H1 (cell line): ENCODE results near the gene CDK19. TPM values are rescaled to one million over a fixed set of nuclear protein-coding genes. Genes with fewer than 3 reads are reported as not detected.

ENCODE experiments used
- CTCF ChIA-PET: fragments of 300-600 bp; sonication (Branson Sonifier 250); formaldehyde crosslinking; loops from one replicate; lab custom pipeline; 2021; ENCODE audit not compliant: partially characterized antibody; lab: Charles Lee
- POLR2A ChIA-PET: fragments of 300-600 bp; sonication (Branson Sonifier 250); formaldehyde crosslinking; loops from one replicate; lab custom pipeline; 2021; ENCODE audit warnings: inconsistent platforms; ENCODE audit not compliant: partially characterized antibody; lab: Charles Lee
- DNase-seq, 2 experiments: peaks; one replicate each; pipeline versions ENCODE4 v3.0.0 to v3.0.0-alpha.2; 2010 to 2022; ENCODE audit warnings: low spot score in 2 of 2, low read depth in 1 of 2, mixed read lengths in 1 of 2
- FAIRE-seq: peaks from 2 replicates; lab custom pipeline; 2011; peaks lifted over from hg19 to GRCh38; lab: Jason Lieb, UNC
- H2AFZ ChIP-seq: 2 replicates; pipeline ENCODE4 v1.8.1; 2012; ENCODE audit warnings: low read length, inconsistent platforms
- H2AK5ac ChIP-seq: 2 replicates; pipeline ENCODE4 v1.6.1; 2013; ENCODE audit warnings: low read depth, low read length
- H2BK120ac ChIP-seq: replicated peaks from 2 replicates; pipeline ENCODE3; 2013; ENCODE audit warnings: low read depth, low read length, inconsistent platforms
- H2BK12ac ChIP-seq: 2 replicates; pipeline ENCODE4 v1.6.1; 2013; ENCODE audit warnings: low read depth, low read length
- H2BK15ac ChIP-seq: 2 replicates; pipeline ENCODE4 v1.6.1; 2013; ENCODE audit warnings: low read length
- H2BK20ac ChIP-seq: 2 replicates; pipeline ENCODE4 v1.6.1; 2013; ENCODE audit warnings: low read length
- H2BK5ac ChIP-seq: 2 replicates; pipeline ENCODE4 v1.6.1; 2013; ENCODE audit warnings: low read depth, low read length
- H3K14ac ChIP-seq: 2 replicates; pipeline ENCODE4 v1.6.1; 2013; ENCODE audit warnings: inconsistent platforms; ENCODE audit not compliant: insufficient read length
- H3K18ac ChIP-seq: 2 replicates; pipeline ENCODE4 v1.6.1; 2013; ENCODE audit warnings: low read length; ENCODE audit errors: extremely low read depth
- H3K23ac ChIP-seq: 2 replicates; pipeline ENCODE4 v1.6.1; 2013; ENCODE audit warnings: inconsistent platforms; ENCODE audit not compliant: insufficient read length
- H3K23me2 ChIP-seq: 2 replicates; pipeline ENCODE4 v1.6.1; 2013; ENCODE audit warnings: low read depth, low read length
- H3K27ac ChIP-seq: 2 replicates; pipeline ENCODE4 v1.6.1; 2011; ENCODE audit warnings: low read depth, low read length, inconsistent platforms
- H3K27me3 ChIP-seq, 4 experiments: replicated peaks in 1 of 4; 1 replicate in 1 of 4; 2 replicates in 3 of 4; pipeline versions ENCODE4 v1.6.1 to v1.8.1; 2011 to 2013; ENCODE audit warnings: low read length in 3 of 4, mild to moderate bottlenecking in 3 of 4, inconsistent platforms in 2 of 4, mixed read lengths in 2 of 4, moderate library complexity in 1 of 4; ENCODE audit not compliant: control insufficient read depth in 3 of 4, insufficient read depth in 3 of 4; ENCODE audit errors: extremely low read depth in 1 of 4
- H3K36me3 ChIP-seq, 4 experiments: 2 replicates each; pipeline versions ENCODE4 v1.6.1 to v1.8.1; 2011 to 2013; ENCODE audit warnings: mild to moderate bottlenecking in 4 of 4, low read length in 3 of 4, moderate library complexity in 2 of 4, control low read depth in 1 of 4, inconsistent platforms in 1 of 4; ENCODE audit not compliant: insufficient read depth in 4 of 4, control insufficient read depth in 2 of 4
- H3K4ac ChIP-seq: replicated peaks from 2 replicates; pipeline ENCODE3; 2013; ENCODE audit warnings: low read length, low read depth, mixed read lengths, inconsistent platforms; ENCODE audit not compliant: insufficient read length
- H3K4me1 ChIP-seq, 4 experiments: replicated peaks in 1 of 4; 1 replicate in 1 of 4; 2 replicates in 3 of 4; pipeline versions ENCODE4 v1.6.1 to v1.8.1; 2011 to 2013; ENCODE audit warnings: low read length in 3 of 4, inconsistent platforms in 2 of 4, mixed read lengths in 1 of 4; ENCODE audit not compliant: insufficient read depth in 4 of 4, control insufficient read depth in 3 of 4
- H3K4me2 ChIP-seq, 2 experiments: 2 replicates each; pipeline versions ENCODE4 v1.6.1 to v1.8.1; 2011 to 2013; ENCODE audit warnings: low read depth in 2 of 2, low read length in 2 of 2, control low read depth in 1 of 2, inconsistent platforms in 1 of 2, mild to moderate bottlenecking in 1 of 2; ENCODE audit not compliant: insufficient read depth in 1 of 2
- H3K4me3 ChIP-seq, 4 experiments: fragments of 200-600, 300-600 bp in 1 of 4; sonication (generic), shearing (Covaris generic), sonication (Bioruptor Twin) in 1 of 4; 2 replicates each; pipeline versions ENCODE4 v1.5.1 to v1.8.1; 2011 to 2016; ENCODE audit warnings: low read length in 4 of 4, low read depth in 3 of 4, control low read depth in 2 of 4, inconsistent platforms in 2 of 4, mild to moderate bottlenecking in 2 of 4, mixed read lengths in 1 of 4, moderate library complexity in 1 of 4; ENCODE audit not compliant: insufficient read depth in 2 of 4; ENCODE audit errors: extremely low read depth in 1 of 4
- H3K56ac ChIP-seq: replicated peaks from 2 replicates; pipeline ENCODE3; 2013; ENCODE audit warnings: low read depth, mild to moderate bottlenecking, mixed read lengths, low read length, inconsistent platforms; ENCODE audit not compliant: insufficient read length
- H3K79me1 ChIP-seq: 2 replicates; pipeline ENCODE4 v1.6.1; 2013; ENCODE audit warnings: low read depth, low read length, control low read depth
- H3K79me2 ChIP-seq, 2 experiments: 2 replicates each; pipeline versions ENCODE4 v1.6.1 to v1.8.1; 2012 to 2013; ENCODE audit warnings: low read length in 2 of 2, mild to moderate bottlenecking in 2 of 2, inconsistent platforms in 1 of 2; ENCODE audit not compliant: insufficient read depth in 2 of 2, control insufficient read depth in 1 of 2
- H3K9ac ChIP-seq, 4 experiments: replicated peaks in 1 of 4; 1 replicate in 1 of 4; 2 replicates in 3 of 4; pipeline versions ENCODE4 v1.6.1 to v1.8.1; 2011 to 2013; ENCODE audit warnings: low read depth in 3 of 4, low read length in 3 of 4, control low read depth in 2 of 4, mild to moderate bottlenecking in 2 of 4, moderate library complexity in 2 of 4, inconsistent platforms in 1 of 4; ENCODE audit errors: extremely low read depth in 1 of 4
- H3K9me3 ChIP-seq, 2 experiments: 2 replicates each; pipeline versions ENCODE4 v1.6.1 to v1.8.1; 2012 to 2013; ENCODE audit warnings: mild to moderate bottlenecking in 2 of 2, moderate library complexity in 2 of 2, control low read depth in 1 of 2, inconsistent platforms in 1 of 2, low read depth in 1 of 2, low read length in 1 of 2, mixed read lengths in 1 of 2; ENCODE audit not compliant: insufficient read depth in 2 of 2
- H4K20me1 ChIP-seq, 2 experiments: replicated peaks in 1 of 2; 2 replicates each; pipeline versions ENCODE3 to v1.8.1; 2011 to 2013; ENCODE audit warnings: inconsistent platforms in 2 of 2, low read length in 2 of 2, mild to moderate bottlenecking in 1 of 2; ENCODE audit not compliant: insufficient read depth in 2 of 2, control insufficient read depth in 1 of 2
- H4K5ac ChIP-seq: 2 replicates; pipeline ENCODE4 v1.6.1; 2013; ENCODE audit warnings: low read length, low read depth, mixed read lengths, inconsistent platforms; ENCODE audit not compliant: insufficient read length
- H4K8ac ChIP-seq: 2 replicates; pipeline ENCODE4 v1.8.0; 2013; ENCODE audit warnings: mild to moderate bottlenecking, moderate library complexity, low read length, inconsistent platforms; ENCODE audit not compliant: insufficient read depth; ENCODE audit errors: extremely low read depth
- H4K91ac ChIP-seq: replicated peaks from 2 replicates; pipeline ENCODE3; 2013; ENCODE audit warnings: low read length, mixed read lengths, inconsistent platforms; ENCODE audit not compliant: insufficient read length
- CHD2 ChIP-seq: IDR thresholded peaks from 2 replicates; pipeline ENCODE4 v1.6.1; 2012; ENCODE audit warnings: low read length, improper control_type of control experiment
- WGBS, 2 experiments: shearing (Covaris generic) in 1 of 2; methylation state at CpG; one replicate each; pipeline versions ENCODE4 v1.1.6 to v1.1.7; 2013 to 2015; ENCODE audit warnings: low lambda C conversion rate in 2 of 2, mixed read lengths in 2 of 2, inconsistent platforms in 1 of 2, low coverage in 1 of 2, missing lambda C conversion rate in 1 of 2; ENCODE audit not compliant: insufficient replicate concordance in 2 of 2, insufficient coverage in 1 of 2, insufficient read length in 1 of 2; ENCODE audit errors: extremely low coverage in 1 of 2, missing lambda C conversion rate in 1 of 2; 5-methylcytosine and 5-hydroxymethylcytosine counted together
- polyA plus RNA-seq, 7 experiments: library from polyadenylated mRNA; depleted of rRNA in 3 of 7; stranded (reverse) in 5 of 7; unstranded in 2 of 7; fragments of >200 nt in 5 of 7; fragments of 200-250 nt in 2 of 7; gene quantifications; 1 replicate in 5 of 7; 2 replicates in 1 of 7; 4 replicates in 1 of 7; pipeline versions ENCODE4 v1.2.1 to v1.2.3, GENCODE V29; 2011 to 2013; ENCODE audit warnings: missing spikeins in 2 of 7, mixed read lengths in 2 of 7
- total RNA-seq: library from RNA; stranded (reverse); fragmentation: NEBNext Ultra II Directional; extraction: Animal tissue kit (Norgen Biotek cat#: 25700); gene quantifications from 2 replicates; pipeline ENCODE4 v1.2.1, GENCODE V29; 2021

Gene CDK19
- total and polyA plus RNA-seq, 2 of the 8 experiments (the other 6 are each of a cell fraction or from before 2014, with no cell fraction given) = 4.9 to 12.6 TPM

GRCh38 chr6:110799655-110800054, 15.6 kb downstream of the CDK19 start:
- Histone ChIP-seq H4K91ac (no peak overlapping the region), H3K79me2 (peaks cover 0 to 63% of the 10 kb centered on the region in 2 experiments; a peak in 2 of 4 replicates), H3K23ac (no peak overlapping the region), H3K9me3 (peaks cover 0 to 2% of the 10 kb centered on the region in 2 experiments; a peak in 1 of 4 replicates), H2AK5ac (no peak overlapping the region), H3K56ac (no peak overlapping the region), H3K23me2 (no peaks in the 10 kb centered on the region), H3K4me2 (no peak overlapping the region), H3K79me1 (no peaks in the 10 kb centered on the region; the same call in none of the 2 replicates), H2BK15ac (no peak overlapping the region), H2BK12ac (no peak overlapping the region), H3K4me3 (no peak overlapping the region), H3K27ac (no peak overlapping the region), H3K36me3 (no peaks in the 10 kb centered on the region), H3K27me3 (no peaks in the 10 kb centered on the region), H3K9ac (no peak overlapping the region), H3K4ac (no peak overlapping the region), H2BK20ac (no peak overlapping the region), H3K4me1 (no peaks in the 10 kb centered on the region), H3K14ac (no peak overlapping the region), H3K18ac (no peak overlapping the region), H2BK5ac (no peak overlapping the region), H4K5ac (no peak overlapping the region), H2BK120ac (no peak overlapping the region), H4K8ac (no peak overlapping the region), H4K20me1 (no peaks in the 10 kb centered on the region), H2AFZ (no peak overlapping the region)
- POLR2A ChIA-PET = no interaction called here
- no peak for DNase-seq
- no peak for FAIRE-seq
- CTCF ChIA-PET = interaction anchor here (0.6 kb wide), 1 partner anchor 34 kb away, joined by 3 read pairs; no protein-coding TSS in a partner anchor
- 77% methylated on average over 5 of the region's 5 CpGs; no CpG with 5 or more reads in 1 of the 2 experiments for WGBS, 2 experiments
- no peak for TF ChIP-seq CHD2
